K562 (cell line): Measurements from ENCODE around the gene CDH2. TPM values are rescaled to one million over a fixed set of nuclear protein-coding genes. Genes with fewer than 3 reads are reported as not detected.

Source experiments
- ATAC-seq: fragments of 200-7000 bp; cut with Tn5 transposase; 3 replicates; pipeline ENCODE4 v1.9.1; 2020; ENCODE audit warnings: moderate library complexity
- BruUV-seq: library from RNA; stranded (reverse); fragments of 400-500 nt; replicated peaks from 2 replicates; lab custom pipeline; 2021; lab: Mats Ljungman, UMichigan
- CTCF ChIA-PET: fragments of 300-600 bp; formaldehyde crosslinking; extraction: SDS; loops from one replicate; lab custom pipeline; 2021; ENCODE audit warnings: low intra/inter-chr PET ratio; lab: Yijun Ruan, JAX
- POLR2A ChIA-PET: fragments of 300-600, 350-650 bp; sonication (Branson Sonifier 250); formaldehyde crosslinking; extraction: SDS; loops from one replicate; lab custom pipeline; 2021; ENCODE audit warnings: antibody characterized with exemption, inconsistent platforms; lab: Yijun Ruan, JAX
- DNase-seq, 4 experiments: peaks; one replicate each; pipeline versions ENCODE4 v3.0.0 to v3.0.0-alpha.2; 2011 to 2018; ENCODE audit warnings: low spot score in 3 of 4, mixed read lengths in 3 of 4; ENCODE audit errors: extremely low read depth in 1 of 4
- FAIRE-seq: peaks from 2 replicates; lab custom pipeline; 2011; peaks lifted over from hg19 to GRCh38; lab: Jason Lieb, UNC
- H2AFZ ChIP-seq: 2 replicates; pipeline ENCODE4 v1.6.0; 2011; ENCODE audit warnings: low read depth, low read length, control low read depth, inconsistent platforms
- H3K27ac ChIP-seq: fragments of 200-600 bp; 3 replicates; pipeline ENCODE4 v1.8.0; 2011; ENCODE audit warnings: low read depth, mild to moderate bottlenecking, control low read depth, inconsistent platforms, low read length, moderate library complexity, mixed read lengths; ENCODE audit errors: extremely low read depth
- H3K27me3 ChIP-seq, 2 experiments: fragments of 300-600 bp in 1 of 2; 2 replicates in 1 of 2; 3 replicates in 1 of 2; pipeline versions ENCODE4 v1.6.0 to v1.8.0; 2011; ENCODE audit warnings: inconsistent platforms in 2 of 2, low read length in 2 of 2, mild to moderate bottlenecking in 1 of 2, mixed read lengths in 1 of 2, moderate library complexity in 1 of 2; ENCODE audit not compliant: control insufficient read depth in 2 of 2, insufficient read depth in 2 of 2
- H3K36me3 ChIP-seq: fragments of 300-600 bp; 3 replicates; pipeline ENCODE4 v1.8.0; 2011; ENCODE audit warnings: mild to moderate bottlenecking, low read length, inconsistent platforms; ENCODE audit not compliant: control insufficient read depth, insufficient read depth
- H3K4me1 ChIP-seq, 2 experiments: fragments of 200-600 bp in 1 of 2; replicated peaks in 1 of 2; 2 replicates in 1 of 2; 3 replicates in 1 of 2; pipeline versions ENCODE4 v1.5.1 to v1.8.0; 2011; ENCODE audit warnings: inconsistent platforms in 2 of 2, low read length in 2 of 2, mild to moderate bottlenecking in 1 of 2, mixed read lengths in 1 of 2, moderate library complexity in 1 of 2; ENCODE audit not compliant: control insufficient read depth in 2 of 2, insufficient read depth in 2 of 2
- H3K4me2 ChIP-seq: 2 replicates; pipeline ENCODE4 v1.6.1; 2011; ENCODE audit warnings: low read length, control low read depth, inconsistent platforms, mixed read lengths; ENCODE audit not compliant: insufficient read depth
- H3K4me3 ChIP-seq: fragments of 200-600 bp; sonication (generic), shearing (Covaris generic); 2 replicates; pipeline ENCODE4 v1.5.1; 2016; ENCODE audit warnings: control low read depth, inconsistent platforms
- H3K79me2 ChIP-seq: fragments of 200-600 bp; 3 replicates; pipeline ENCODE4 v1.8.0; 2011; ENCODE audit warnings: low read length, inconsistent platforms; ENCODE audit not compliant: control insufficient read depth, insufficient read depth
- H3K9ac ChIP-seq, 2 experiments: 2 replicates each; pipeline versions ENCODE4 v1.6.0 to v1.6.1; 2011; ENCODE audit warnings: low read depth in 2 of 2, low read length in 2 of 2, control low read depth in 1 of 2, inconsistent platforms in 1 of 2, mild to moderate bottlenecking in 1 of 2, mixed read lengths in 1 of 2; ENCODE audit not compliant: insufficient read depth in 1 of 2
- H3K9me1 ChIP-seq: one replicate; pipeline ENCODE4 v1.6.0; 2011; ENCODE audit warnings: inconsistent platforms, mild to moderate bottlenecking, low read length, moderate library complexity; ENCODE audit not compliant: control insufficient read depth, insufficient read depth
- H3K9me3 ChIP-seq: replicated peaks from 2 replicates; pipeline ENCODE4 v1.5.1; 2011; ENCODE audit warnings: low read depth, low read length, inconsistent platforms; ENCODE audit not compliant: control insufficient read depth, insufficient read depth
- H4K20me1 ChIP-seq: replicated peaks from 2 replicates; pipeline ENCODE4 v1.6.1; 2011; ENCODE audit warnings: low read length, inconsistent platforms, mixed read lengths; ENCODE audit not compliant: control insufficient read depth, insufficient read depth
- BCLAF1 ChIP-seq, 2 experiments: fragments of 450-650 bp in 1 of 2; IDR thresholded peaks; 2 replicates each; pipeline ENCODE4 v1.6.1; 2011 to 2017; ENCODE audit warnings: low read depth in 2 of 2, antibody characterized with exemption in 1 of 2, borderline replicate concordance in 1 of 2, low read length in 1 of 2, mild to moderate bottlenecking in 1 of 2, mixed read lengths in 1 of 2; ENCODE audit not compliant: control insufficient read depth in 1 of 2
- CBFB ChIP-seq: sonication (generic); formaldehyde crosslinking; IDR thresholded peaks from 2 replicates; pipeline ENCODE4 v1.4.0; 2020; ENCODE audit warnings: mild to moderate bottlenecking, missing genetic modification reagents
- CSDE1 ChIP-seq, 2 experiments: fragments of 450-650 bp; IDR thresholded peaks; 2 replicates each; pipeline ENCODE4 v1.6.1; 2016; ENCODE audit warnings: mild to moderate bottlenecking in 1 of 2
- KHSRP ChIP-seq: fragments of 450-650 bp; IDR thresholded peaks from 2 replicates; pipeline ENCODE4 v1.6.1; 2017
- NKRF ChIP-seq: fragments of 450-650 bp; IDR thresholded peaks from 2 replicates; pipeline ENCODE4 v1.6.1; 2016; ENCODE audit warnings: borderline replicate concordance
- PBX2 ChIP-seq, 2 experiments: IDR thresholded peaks in 1 of 2; conservative IDR thresholded peaks in 1 of 2; 2 replicates each; pipeline ENCODE4 v1.6.1; 2016; ENCODE audit warnings: low read depth in 2 of 2, mild to moderate bottlenecking in 1 of 2, missing compliant biosample characterization in 1 of 2, missing genetic modification characterization in 1 of 2, moderate library complexity in 1 of 2
- RFX7 ChIP-seq: fragments of 250-450 bp; sonication (Bioruptor Pico); IDR thresholded peaks from 2 replicates; pipeline ENCODE4 v1.5.1; 2021; ENCODE audit warnings: mild to moderate bottlenecking
- TAF1 ChIP-seq: IDR thresholded peaks from 2 replicates; pipeline ENCODE4 v1.6.1; 2011; ENCODE audit warnings: mild to moderate bottlenecking, low read length, moderate library complexity; ENCODE audit not compliant: insufficient read depth, control insufficient read depth, severe bottlenecking; ENCODE audit errors: extremely low read depth
- ZNF324 ChIP-seq: fragments of 250-450 bp; sonication (Bioruptor Pico); IDR thresholded peaks from 2 replicates; pipeline ENCODE4 v1.4.0; 2020; ENCODE audit warnings: mild to moderate bottlenecking
- ZNF830 ChIP-seq: fragments of 250-450 bp; sonication (Bioruptor Pico); IDR thresholded peaks from 2 replicates; pipeline ENCODE4 v1.5.0; 2021; ENCODE audit warnings: mild to moderate bottlenecking
- in situ Hi-C: fragments of 300-500 bp; cut with MboI; formaldehyde crosslinking; loops from 4 replicates; pipeline ENCODE4 v1.15.0; 2018; ENCODE audit warnings: inconsistent platforms, mixed read lengths
- intact Hi-C: fragments of 100-400 bp; cut with micrococcal nuclease; formaldehyde crosslinking; loops from 2 replicates; pipeline ENCODE4 v1.14.2; 2022
- polyA plus RNA-seq, 8 experiments: library from polyadenylated mRNA; depleted of rRNA in 4 of 8; stranded (reverse) in 5 of 8; unstranded in 3 of 8; fragments of >200 nt; fragmentation: Nextera tagmentation in 2 of 8; fragmentation: Illumina TruSeq in 1 of 8; extraction: Ambion mirVana in 2 of 8; extraction: Trizol in 1 of 8; gene quantifications; 2 replicates each; pipeline versions ENCODE4 v1.2.1 to v1.2.3, GENCODE V29; 2011 to 2014; ENCODE audit warnings: inconsistent platforms in 1 of 8, missing spikeins in 1 of 8
- total RNA-seq, 7 experiments: library from RNA; depleted of rRNA in 6 of 7; stranded (reverse); fragments of >200 nt in 6 of 7; fragmentation: Illumina TruSeq in 2 of 7; extraction: Trizol in 2 of 7; gene quantifications; 2 replicates each; pipeline versions ENCODE4 v1.2.1 to v1.2.3, GENCODE V29; 2011 to 2021; ENCODE audit warnings: low replicate concordance in 1 of 7

The CDH2 gene
- total and polyA plus RNA-seq, 9 of the 15 experiments (the other 6 are each of a cell fraction or from before 2014, with no cell fraction given) = 0.04 TPM; not detected in 8

DNA sequence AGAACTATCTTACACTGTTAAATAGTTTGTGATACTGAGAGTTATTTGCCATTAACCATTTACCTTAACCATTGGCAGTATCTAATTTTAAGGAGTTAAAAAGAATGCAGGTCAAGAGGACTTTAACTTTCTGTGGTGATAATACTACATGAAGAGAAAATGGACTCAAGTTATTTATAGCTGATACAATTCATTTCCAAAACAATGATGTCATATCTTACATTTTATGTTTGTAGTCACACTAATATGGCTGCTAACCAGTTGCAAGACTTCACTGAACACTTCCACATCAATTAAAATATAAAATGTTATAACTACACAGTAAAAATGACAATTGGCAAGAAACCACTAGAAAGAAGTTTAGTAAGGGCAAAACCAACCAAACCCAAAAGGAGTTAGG, 77.7 kb downstream of the CDH2 start:
- no peak for TF ChIP-seq BCLAF1 (IDR thresholded peaks at IDR 0.05; ENCODE audit: borderline replicate concordance in 1 of 2, control insufficient read depth in 1 of 2, low read depth in 2 of 2, low read length in 1 of 2)
- TF ChIP-seq CSDE1 (IDR thresholded peaks at IDR 0.05) = no peak
- TF ChIP-seq TAF1 = no peak
- TF ChIP-seq ZNF324 = no peak
- no peak for TF ChIP-seq PBX2 (CRISPR knock-in tag; IDR thresholded peaks at IDR 0.05; ENCODE audit: low read depth)
- TF ChIP-seq PBX2 (tag; conservative IDR thresholded peaks at IDR 0.05; ENCODE audit: low read depth) = no peak
- TF ChIP-seq NKRF = no peak
- no peak for TF ChIP-seq ZNF830 (CRISPR knock-in tag)
- TF ChIP-seq RFX7 (CRISPR knock-in tag) = no peak
- no peak for TF ChIP-seq CBFB (CRISPR knock-in tag)
- no peak for TF ChIP-seq KHSRP
- H3K79me2 ChIP-seq = no peaks in the 10 kb centered on the region
- H3K4me1 ChIP-seq = no peaks in the 10 kb centered on the region
- H3K9me3 ChIP-seq = no peaks in the 10 kb centered on the region
- CTCF ChIA-PET = no interaction called here
- H3K9me1 ChIP-seq = no peaks in the 10 kb centered on the region
- no peak overlapping the region for H3K27ac ChIP-seq
- H3K4me3 ChIP-seq = no peak overlapping the region
- no peaks in the 10 kb centered on the region for H3K36me3 ChIP-seq
- BruUV-seq = no TSS peak
- in situ Hi-C loops = no loop called here
- FAIRE-seq (no peak), DNase-seq (no peak), ATAC-seq (no peak)
- no peak overlapping the region for H3K9ac ChIP-seq
- intact Hi-C loops = no loop called here
- H3K27me3 ChIP-seq = no peaks in the 10 kb centered on the region
- H2AFZ ChIP-seq = no peak overlapping the region
- POLR2A ChIA-PET = no interaction called here
- no peak overlapping the region for H3K4me2 ChIP-seq
- H4K20me1 ChIP-seq = no peaks in the 10 kb centered on the region
